WTC11 (cell line): ENCODE measurements around the gene HSPB6.

Experiments used
- ARID4B ChIP-seq: sonication (generic); formaldehyde crosslinking; IDR thresholded peaks from 2 replicates; pipeline ENCODE4 v1.8.0; 2023; ENCODE audit warnings: missing genetic modification reagents, mild to moderate bottlenecking, borderline replicate concordance
- ATF6 ChIP-seq: sonication (generic); formaldehyde crosslinking; IDR thresholded peaks from 2 replicates; pipeline ENCODE4 v1.8.1; 2023; ENCODE audit warnings: mild to moderate bottlenecking, missing genetic modification reagents
- CBFB ChIP-seq: sonication (generic); formaldehyde crosslinking; IDR thresholded peaks from 2 replicates; pipeline ENCODE4 v1.8.1; 2022; ENCODE audit warnings: mild to moderate bottlenecking, low read depth, missing genetic modification reagents
- CTCF ChIP-seq: fragments of 200-600 bp; IDR thresholded peaks from 2 replicates; pipeline ENCODE4 v1.8.0; 2022; ENCODE audit warnings: antibody characterized with exemption
- E2F1 ChIP-seq: sonication (generic); formaldehyde crosslinking; IDR thresholded peaks from 2 replicates; pipeline ENCODE4 v1.8.0; 2022; ENCODE audit warnings: mild to moderate bottlenecking, missing genetic modification reagents
- FOXJ3 ChIP-seq: sonication (generic); formaldehyde crosslinking; IDR thresholded peaks from 2 replicates; pipeline ENCODE4 v1.9.0; 2021; ENCODE audit warnings: missing genetic modification reagents, mild to moderate bottlenecking, borderline replicate concordance
- FOXP1 ChIP-seq: sonication (generic); formaldehyde crosslinking; IDR thresholded peaks from 2 replicates; pipeline ENCODE4 v1.8.0; 2022; ENCODE audit warnings: missing genetic modification reagents, mild to moderate bottlenecking, moderate library complexity, borderline replicate concordance
- NFYB ChIP-seq: sonication (generic); formaldehyde crosslinking; conservative IDR thresholded peaks from 2 replicates; pipeline ENCODE4 v1.8.0; 2022; ENCODE audit warnings: low read depth, missing genetic modification reagents
- STAT6 ChIP-seq: sonication (generic); formaldehyde crosslinking; conservative IDR thresholded peaks from 2 replicates; pipeline ENCODE4 v1.8.1; 2023; ENCODE audit warnings: mild to moderate bottlenecking, low read depth, missing genetic modification reagents, moderate library complexity
- TEAD4 ChIP-seq: sonication (generic); formaldehyde crosslinking; IDR thresholded peaks from 2 replicates; pipeline ENCODE4 v1.8.0; 2022; ENCODE audit warnings: mild to moderate bottlenecking, missing genetic modification reagents
- ZNF423 ChIP-seq: fragments of 250-450 bp; sonication (Bioruptor Pico); IDR thresholded peaks from 2 replicates; pipeline ENCODE4 v2.1.2; 2022; ENCODE audit warnings: mild to moderate bottlenecking, moderate library complexity
- TF ChIP-seq, protein P1 (sequence below): sonication (generic); formaldehyde crosslinking; IDR thresholded peaks from 2 replicates; pipeline ENCODE4 v1.8.1; 2023; ENCODE audit warnings: mild to moderate bottlenecking, missing genetic modification reagents, moderate library complexity
- TF ChIP-seq, protein P2 (sequence below): sonication (generic); formaldehyde crosslinking; conservative IDR thresholded peaks from 2 replicates; pipeline ENCODE4 v1.8.1; 2022; ENCODE audit warnings: mild to moderate bottlenecking, missing genetic modification reagents

DNA sequence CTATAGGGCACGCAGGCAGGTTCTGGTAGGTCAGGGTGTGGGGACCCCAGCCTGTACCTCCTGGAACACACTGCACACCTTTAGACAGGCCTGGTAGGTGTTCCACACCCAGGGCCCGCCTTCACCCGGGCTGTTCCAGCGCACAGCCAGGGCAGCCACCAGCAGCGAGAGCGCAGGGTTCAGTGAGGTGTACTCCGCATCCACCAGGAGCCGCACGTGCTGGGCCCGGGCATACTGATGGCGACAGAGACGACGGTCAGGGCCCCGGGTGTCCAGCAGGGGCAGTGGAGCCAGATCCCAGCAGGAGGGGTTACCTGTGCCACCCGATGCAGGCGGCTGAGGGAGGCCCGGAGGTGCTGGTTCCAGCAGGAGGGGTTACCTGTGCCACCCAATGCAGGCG, 49.8 kb upstream of the HSPB6 start:
- TF ChIP-seq ATF6 (no peak), FOXJ3 (CRISPR knock-in tag) (no peak), CTCF (no peak), STAT6 (CRISPR knock-in tag) (no peak), CBFB (CRISPR knock-in tag) (no peak), E2F1 (CRISPR knock-in tag) (no peak), NFYB (CRISPR knock-in tag) (no peak), FOXP1 (CRISPR knock-in tag) (no peak), ARID4B (CRISPR knock-in tag) (no peak), ZNF423 (CRISPR knock-in tag) (no peak), TEAD4 (CRISPR knock-in tag) (no peak)
- TF ChIP-seq, protein P1, sequence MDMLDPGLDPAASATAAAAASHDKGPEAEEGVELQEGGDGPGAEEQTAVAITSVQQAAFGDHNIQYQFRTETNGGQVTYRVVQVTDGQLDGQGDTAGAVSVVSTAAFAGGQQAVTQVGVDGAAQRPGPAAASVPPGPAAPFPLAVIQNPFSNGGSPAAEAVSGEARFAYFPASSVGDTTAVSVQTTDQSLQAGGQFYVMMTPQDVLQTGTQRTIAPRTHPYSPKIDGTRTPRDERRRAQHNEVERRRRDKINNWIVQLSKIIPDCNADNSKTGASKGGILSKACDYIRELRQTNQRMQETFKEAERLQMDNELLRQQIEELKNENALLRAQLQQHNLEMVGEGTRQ (CRISPR knock-in tag): no peak
- TF ChIP-seq, protein P2, sequence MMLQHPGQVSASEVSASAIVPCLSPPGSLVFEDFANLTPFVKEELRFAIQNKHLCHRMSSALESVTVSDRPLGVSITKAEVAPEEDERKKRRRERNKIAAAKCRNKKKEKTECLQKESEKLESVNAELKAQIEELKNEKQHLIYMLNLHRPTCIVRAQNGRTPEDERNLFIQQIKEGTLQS (CRISPR knock-in tag): no peak
